ENCODE measurements around the gene CNOT1.
"Not testable (repeated sequence)": the region's sequence is repeated elsewhere in the genome, so short reads cannot be mapped to it uniquely, and the experiment has no call there.

The CNOT1 gene

GRCh38 chr16:58577141-58577540 is 52.5 kb downstream of the CNOT1 start:
- DNase-seq = no peak

- DNase-seq = no peak
Observed at GRCh38 chr16:58574895-58575294, 54.7 kb downstream of the CNOT1 start.

- not testable (repeated sequence) for DNase-seq
Observed at GRCh38 chr16:58565697-58566096, 63.9 kb downstream of the CNOT1 start.

- DNase-seq = no peak
Observed at GRCh38 chr16:58563775-58564174, 65.9 kb downstream of the CNOT1 start.

- DNase-seq = no peak
Observed at GRCh38 chr16:58563235-58563634, 66.4 kb downstream of the CNOT1 start.

GRCh38 chr16:58556678-58557077 is 72.9 kb downstream of the CNOT1 start:
- DNase-seq = no peak

- no peak for DNase-seq
Observed at GRCh38 chr16:58551496-58551895, 78.1 kb downstream of the CNOT1 start.

- no peak for DNase-seq
Observed at GRCh38 chr16:58548378-58548777, 81.2 kb downstream of the CNOT1 start.

GRCh38 chr16:58543685-58544084 is 85.9 kb downstream of the CNOT1 start:
- DNase-seq = no peak

- no peak for DNase-seq
Observed at GRCh38 chr16:58542291-58542690, 87.3 kb downstream of the CNOT1 start.

- no peak for DNase-seq
Observed at GRCh38 chr16:58541711-58542110, 87.9 kb downstream of the CNOT1 start.

- no peak for DNase-seq
Observed at GRCh38 chr16:58537124-58537906, 92.3 kb downstream of the CNOT1 start.

GRCh38 chr16:58536278-58536677 is 93.3 kb downstream of the CNOT1 start:
- DNase-seq = no peak

GRCh38 chr16:58535100-58535499 is 94.5 kb downstream of the CNOT1 start:
- no peak for DNase-seq

GRCh38 chr16:58533751-58534470 is 95.7 kb downstream of the CNOT1 start:
- no peak for DNase-seq

- no peak for DNase-seq
Observed at GRCh38 chr16:58532414-58532813, 97.2 kb downstream of the CNOT1 start.

GRCh38 chr16:58530179-58530578 is 99.4 kb downstream of the CNOT1 start:
- DNase-seq = no peak

- no peak for DNase-seq
Observed at GRCh38 chr16:58519707-58520106, 109.9 kb downstream of the CNOT1 start.

GRCh38 chr16:58518980-58519368 is 110.7 kb downstream of the CNOT1 start:
- no peak for DNase-seq

GRCh38 chr16:58518083-58518979 is 111.3 kb downstream of the CNOT1 start:
- no peak for DNase-seq

GRCh38 chr16:58516768-58517107 is 112.9 kb downstream of the CNOT1 start:
- DNase-seq = no peak

- peak in 1 of 4 experiments; percentile 46 for DNase-seq
Observed at GRCh38 chr16:58515871-58516767, 113.5 kb downstream of the CNOT1 start.
